GM12874 (cell line): Measurements from ENCODE around the gene R3HDM2.

Experiments
- TF ChIP-seq, protein P1 (sequence below): IDR thresholded peaks from 2 replicates; pipeline ENCODE4 v1.5.1; 2011; ENCODE audit warnings: low read depth, mild to moderate bottlenecking, control low read depth, low read length, moderate library complexity; ENCODE audit not compliant: insufficient read depth

R3HDM2 gene

DNA sequence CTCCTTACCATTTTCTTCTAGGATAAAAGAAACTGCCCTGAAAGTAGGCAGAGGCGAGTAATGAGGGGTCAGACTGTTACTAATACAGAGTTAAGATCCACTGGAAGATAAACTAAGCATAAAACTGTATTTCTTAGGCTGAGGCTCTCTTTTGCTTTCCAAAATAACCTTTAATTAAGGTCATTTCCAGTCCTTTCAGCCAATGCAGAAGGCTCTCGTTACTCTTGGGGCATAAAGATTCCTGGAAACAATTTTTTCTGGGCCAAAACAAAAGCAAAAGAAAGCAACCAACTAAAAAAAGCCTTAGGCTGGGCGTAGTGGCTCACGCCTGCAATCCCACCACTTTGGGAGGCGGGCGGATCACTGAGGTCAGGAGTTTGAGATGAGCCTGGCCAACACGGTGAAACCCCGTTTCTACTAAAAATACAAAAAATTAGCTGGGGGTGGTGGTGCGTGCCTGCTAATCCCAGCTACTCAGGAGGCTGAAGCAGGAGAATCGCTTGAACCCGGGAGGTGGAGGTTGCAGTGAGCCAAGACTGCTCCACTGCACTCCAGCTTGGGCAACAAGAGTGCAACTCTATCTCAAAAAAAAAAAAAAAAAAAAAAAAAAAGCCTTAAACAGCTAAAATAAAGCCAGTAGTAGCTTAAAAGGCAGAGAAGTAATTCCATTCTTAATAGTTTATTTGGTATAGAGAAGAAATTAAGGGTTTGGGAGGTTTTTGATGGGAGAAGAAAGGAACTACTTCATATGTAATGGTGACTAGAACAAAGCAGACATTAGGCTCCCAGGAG, 111.0 kb downstream of the R3HDM2 start:
- TF ChIP-seq, protein P1, sequence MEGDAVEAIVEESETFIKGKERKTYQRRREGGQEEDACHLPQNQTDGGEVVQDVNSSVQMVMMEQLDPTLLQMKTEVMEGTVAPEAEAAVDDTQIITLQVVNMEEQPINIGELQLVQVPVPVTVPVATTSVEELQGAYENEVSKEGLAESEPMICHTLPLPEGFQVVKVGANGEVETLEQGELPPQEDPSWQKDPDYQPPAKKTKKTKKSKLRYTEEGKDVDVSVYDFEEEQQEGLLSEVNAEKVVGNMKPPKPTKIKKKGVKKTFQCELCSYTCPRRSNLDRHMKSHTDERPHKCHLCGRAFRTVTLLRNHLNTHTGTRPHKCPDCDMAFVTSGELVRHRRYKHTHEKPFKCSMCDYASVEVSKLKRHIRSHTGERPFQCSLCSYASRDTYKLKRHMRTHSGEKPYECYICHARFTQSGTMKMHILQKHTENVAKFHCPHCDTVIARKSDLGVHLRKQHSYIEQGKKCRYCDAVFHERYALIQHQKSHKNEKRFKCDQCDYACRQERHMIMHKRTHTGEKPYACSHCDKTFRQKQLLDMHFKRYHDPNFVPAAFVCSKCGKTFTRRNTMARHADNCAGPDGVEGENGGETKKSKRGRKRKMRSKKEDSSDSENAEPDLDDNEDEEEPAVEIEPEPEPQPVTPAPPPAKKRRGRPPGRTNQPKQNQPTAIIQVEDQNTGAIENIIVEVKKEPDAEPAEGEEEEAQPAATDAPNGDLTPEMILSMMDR = no peak

DNA sequence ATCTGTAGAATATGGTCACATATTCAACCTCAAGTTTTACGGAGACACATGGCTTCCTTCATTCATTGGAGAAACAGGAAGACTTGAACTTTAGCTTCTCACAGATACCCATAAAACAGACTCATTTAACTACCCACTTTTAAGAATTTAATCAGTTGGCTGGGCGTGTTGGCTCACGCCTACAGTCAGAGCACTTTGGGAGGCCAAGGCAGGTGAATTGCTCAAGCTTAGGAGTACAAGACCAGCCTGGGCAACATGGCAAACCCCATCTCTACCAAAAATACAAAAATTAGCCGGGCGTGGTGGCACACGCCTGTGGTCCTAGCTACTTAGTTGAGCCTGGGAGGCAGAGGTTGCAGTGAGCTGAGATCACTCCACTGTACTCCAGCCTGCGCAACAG, 115.2 kb downstream of the R3HDM2 start:
- TF ChIP-seq, protein P1 = no peak

DNA sequence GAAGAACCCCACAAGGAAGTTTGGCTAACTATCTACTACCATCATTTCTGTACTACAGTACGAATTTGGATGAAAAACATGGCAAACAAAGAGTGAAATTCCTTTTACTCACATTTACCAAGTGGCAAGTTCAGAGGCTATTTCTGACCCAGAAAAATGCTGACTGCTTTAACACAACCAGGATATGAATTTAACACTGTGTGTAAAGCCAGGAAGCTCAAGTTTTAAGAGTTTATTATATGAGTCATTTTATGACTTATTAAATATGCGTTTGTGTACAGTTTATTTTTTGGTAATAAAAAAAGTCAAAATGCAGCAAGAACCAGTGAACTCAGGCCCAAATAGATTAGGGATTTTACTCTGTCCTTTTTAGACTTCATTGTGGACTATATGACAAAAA, 121.4 kb downstream of the R3HDM2 start:
- TF ChIP-seq, protein P1 = no peak

DNA sequence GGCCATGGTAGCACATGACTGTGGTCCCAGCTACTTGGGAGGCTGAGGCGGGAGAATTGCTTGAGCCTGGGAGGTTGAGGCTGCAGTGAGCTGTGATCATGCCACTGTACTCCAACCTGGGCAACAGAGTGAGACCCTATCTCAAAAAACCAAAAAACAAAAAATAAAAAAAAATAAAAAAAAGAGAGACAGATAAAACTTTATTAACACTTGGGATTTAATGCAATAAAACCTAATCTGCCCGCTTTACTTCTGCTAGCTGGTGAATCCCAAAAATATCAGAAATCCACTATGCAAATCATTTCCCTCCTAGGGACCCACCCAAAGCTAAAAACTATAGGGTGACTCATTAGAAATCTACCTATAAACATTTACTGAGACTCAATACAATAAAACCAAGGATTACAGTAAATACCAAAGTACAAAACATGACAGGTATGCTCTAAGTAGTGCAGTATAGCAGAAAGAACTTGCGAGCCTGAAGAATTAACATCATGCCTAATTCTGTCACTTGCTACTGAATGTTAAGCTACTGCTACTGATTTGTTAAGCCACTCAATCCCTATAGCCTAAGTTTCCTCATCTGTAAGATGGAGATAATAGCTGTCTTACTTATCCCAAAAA, 129.8 kb downstream of the R3HDM2 start:
- TF ChIP-seq, protein P1 = no peak

DNA sequence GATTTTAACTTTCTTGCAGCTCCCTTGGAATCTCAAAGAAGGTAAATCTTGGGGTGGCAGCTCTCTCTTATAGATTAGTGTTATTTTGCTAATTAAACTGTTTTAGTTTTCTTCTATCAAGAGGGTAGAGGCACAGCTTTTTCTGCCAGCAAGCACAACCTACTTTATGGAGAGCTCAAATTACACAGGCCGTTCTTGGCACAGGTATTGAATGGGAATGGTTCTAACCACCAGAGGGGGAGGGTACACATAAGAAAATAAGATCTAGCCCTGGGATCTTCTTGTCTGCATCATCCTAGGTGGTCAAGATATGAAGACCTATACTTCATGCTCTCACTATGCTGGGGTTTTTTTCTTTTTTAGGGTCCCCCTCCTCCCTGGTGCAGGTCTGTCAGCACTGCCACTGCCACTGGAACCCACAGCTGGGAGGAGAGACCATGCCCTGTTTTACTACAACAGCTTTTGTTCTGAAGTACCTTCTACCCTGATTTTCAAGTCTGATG, 131.3 kb downstream of the R3HDM2 start:
- TF ChIP-seq, protein P1 = no peak

DNA sequence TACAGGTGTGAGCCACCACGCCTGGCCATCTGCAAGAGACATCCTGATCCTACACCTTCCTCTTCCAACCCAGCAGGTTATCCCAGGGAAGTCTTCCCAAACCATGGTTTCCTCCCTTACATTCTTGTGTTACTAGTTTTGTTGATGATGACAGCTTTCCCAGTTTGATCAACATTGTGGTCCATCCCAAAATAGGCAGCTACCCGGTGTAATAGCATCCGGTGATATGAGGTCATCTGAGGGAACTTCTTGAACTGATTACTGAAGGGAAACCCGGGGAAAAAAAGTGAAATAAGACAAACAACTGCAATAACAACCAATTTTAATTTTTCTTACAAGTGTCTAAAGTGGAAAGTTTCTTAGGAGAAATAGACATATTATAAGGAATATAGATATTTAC, 134.6 kb downstream of the R3HDM2 start:
- TF ChIP-seq, protein P1 = no peak

DNA sequence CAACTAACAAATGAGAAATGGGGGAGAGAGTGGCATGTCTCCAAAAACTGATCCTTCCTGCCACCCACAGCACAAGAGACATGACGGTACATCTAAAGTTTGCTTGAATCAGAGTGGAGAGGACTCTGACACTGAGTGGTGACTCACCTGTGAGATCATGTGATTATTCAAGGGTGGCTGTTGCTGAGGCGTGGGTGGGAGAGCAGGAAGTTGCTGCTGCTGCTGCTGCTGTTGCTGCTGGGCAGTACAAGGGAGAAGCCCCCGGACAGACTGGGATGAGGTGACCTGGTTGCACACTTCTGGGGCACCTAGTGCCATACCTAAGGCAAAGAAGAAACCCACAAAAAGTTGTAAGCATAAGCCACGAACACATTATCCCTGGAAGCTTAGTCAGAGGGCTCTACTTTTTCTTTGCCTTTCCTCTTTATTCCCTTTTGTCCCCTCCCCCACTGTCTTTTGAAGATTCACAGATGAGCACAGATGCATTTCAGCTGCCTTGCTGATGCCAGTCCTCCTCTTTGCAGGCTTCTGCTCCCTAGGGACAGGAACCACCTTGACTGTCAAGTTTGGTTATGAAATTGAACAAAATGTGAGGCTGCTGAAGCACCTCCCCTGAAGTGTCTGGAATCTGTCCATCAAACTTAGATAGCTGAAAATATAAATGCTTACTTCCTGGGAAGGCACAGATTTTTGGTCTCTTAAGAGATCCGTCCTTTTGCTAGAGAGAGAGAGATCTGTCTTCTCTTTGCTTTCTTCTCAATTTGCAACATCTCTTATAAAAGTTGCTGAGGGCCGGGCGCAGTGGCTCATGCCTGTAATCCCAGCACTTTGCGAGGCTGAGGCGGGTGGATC, 150.4 kb downstream of the R3HDM2 start:
- TF ChIP-seq, protein P1 = no peak
